Hematopoietic multipotent progenitor cell treated with erythropoietin and hydrocortisone succinate and interleukin-3 and kit ligand, for 6 days (in vitro differentiated cells): ENCODE results near the gene NFYC.
A peak's percentile ranks its signal among the peaks of the same experiment; 100 is the strongest.

Experiments used
- DNase-seq: peaks from one replicate; pipeline ENCODE4 v3.0.0-alpha.2; 2015

Gene NFYC

DNA sequence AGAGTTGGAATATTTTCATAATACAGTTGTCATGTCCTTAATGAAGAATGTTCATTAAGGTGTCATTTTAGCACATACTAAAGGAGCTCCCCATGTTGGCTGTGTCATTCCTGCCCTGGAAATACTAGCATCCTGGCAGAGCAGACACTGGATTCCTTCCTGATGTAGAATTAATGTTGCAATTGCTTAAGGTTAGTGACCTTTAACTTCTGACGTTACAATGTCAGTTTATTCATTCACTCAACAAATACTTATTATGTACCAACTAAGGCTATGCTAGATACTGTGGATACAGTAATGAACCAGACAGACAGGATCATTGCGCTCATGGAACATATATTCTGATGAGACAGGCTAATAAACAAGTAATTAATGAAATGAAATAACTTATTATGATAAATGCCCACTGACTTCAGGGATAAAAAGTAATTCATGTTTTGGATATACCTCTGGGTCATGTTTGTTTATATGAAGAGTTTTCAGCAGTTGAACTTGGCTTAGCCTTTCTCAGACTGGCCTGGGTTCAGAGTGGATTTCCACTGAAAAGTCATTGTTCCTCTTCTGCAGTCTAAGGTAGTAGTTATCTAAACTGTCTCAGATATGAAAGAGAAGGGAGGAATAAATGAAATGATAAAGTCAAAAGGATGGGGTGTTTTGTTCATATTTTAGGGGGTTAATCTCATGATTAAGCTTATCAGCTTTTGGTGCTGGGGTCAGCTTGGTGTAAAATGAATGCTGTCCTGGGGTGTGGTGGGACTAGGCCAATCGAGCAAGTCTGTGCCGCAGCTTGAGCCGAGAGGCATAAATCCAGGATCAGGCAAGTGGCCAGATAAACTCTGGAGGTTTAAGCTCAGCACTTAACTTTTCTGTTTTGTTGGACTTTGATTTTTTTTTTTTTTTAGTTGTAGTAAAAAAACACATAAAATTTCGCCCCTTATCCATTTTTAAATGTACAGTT lies 48.8 kb downstream of the NFYC start:
- peak; percentile 19 for DNase-seq

DNA sequence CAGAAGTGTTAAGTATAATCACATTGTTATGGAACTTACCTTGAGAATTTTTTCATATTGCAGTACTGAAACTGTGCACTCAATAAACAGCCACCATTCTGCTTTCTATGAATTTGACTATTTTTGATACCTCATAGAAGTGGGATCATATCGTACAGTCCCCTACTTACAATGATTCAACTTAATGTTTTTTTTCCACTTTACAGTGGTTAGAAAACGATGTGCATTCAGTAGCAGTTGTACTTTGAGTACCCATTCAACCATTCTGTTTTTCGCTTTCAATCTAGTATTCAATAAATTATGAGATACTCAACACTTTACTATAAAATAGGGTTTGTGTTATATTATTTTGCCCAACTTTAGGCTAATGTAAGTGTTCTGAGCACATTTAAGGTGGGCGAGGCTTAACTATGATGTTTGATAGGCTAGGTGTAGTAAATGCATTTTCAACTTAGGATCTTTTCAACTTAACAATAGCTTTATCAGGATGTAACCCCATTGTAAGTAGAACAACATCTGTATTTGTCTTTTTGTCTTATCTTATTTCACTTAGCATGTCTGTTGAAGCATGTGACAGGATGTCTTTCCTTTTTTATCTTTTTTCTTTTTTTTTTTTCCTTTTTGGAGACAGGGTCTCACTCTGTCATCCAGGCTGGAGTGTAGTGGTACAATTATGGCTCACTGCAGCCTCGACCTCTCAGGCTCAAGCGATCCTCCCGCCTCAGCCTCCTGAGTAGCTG lies 49.7 kb downstream of the NFYC start:
- no peak for DNase-seq

- no peak for DNase-seq
Measured at GRCh38 chr1:40742363-40743061, 51.0 kb downstream of the NFYC start.

- no peak for DNase-seq
Measured at GRCh38 chr1:40743452-40743851, 51.9 kb downstream of the NFYC start.

- DNase-seq, result no peak
Measured at GRCh38 chr1:40743860-40744259, 52.4 kb downstream of the NFYC start.

GRCh38 chr1:40745176-40745575 lies 53.7 kb downstream of the NFYC start:
- DNase-seq, result no peak

- DNase-seq, result no peak
Measured at GRCh38 chr1:40746344-40747090, 55.0 kb downstream of the NFYC start.

- DNase-seq, result no peak
Measured at GRCh38 chr1:40748841-40749718, 57.6 kb downstream of the NFYC start.

DNA sequence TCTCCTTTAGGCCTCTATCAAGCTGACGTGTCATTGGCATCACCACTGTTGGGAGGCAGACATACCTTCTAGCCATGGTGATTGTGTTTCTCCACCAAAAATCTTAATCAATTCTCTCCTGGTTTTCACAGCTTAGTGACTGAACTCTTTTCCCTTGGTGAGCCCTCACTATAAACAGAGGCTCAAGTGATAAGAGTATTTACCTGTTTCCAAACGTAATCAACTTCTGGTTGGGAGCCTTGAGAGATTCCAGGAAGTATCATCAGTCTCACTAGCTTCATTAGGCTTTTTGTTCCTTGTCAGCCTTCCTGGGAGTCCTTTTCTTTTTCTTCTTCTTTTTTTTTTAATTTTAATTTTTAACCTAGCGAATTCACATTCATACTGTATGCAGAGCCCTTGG lies 58.3 kb downstream of the NFYC start:
- DNase-seq, result no peak

GRCh38 chr1:40750451-40750908 lies 59.0 kb downstream of the NFYC start:
- no peak for DNase-seq

DNA sequence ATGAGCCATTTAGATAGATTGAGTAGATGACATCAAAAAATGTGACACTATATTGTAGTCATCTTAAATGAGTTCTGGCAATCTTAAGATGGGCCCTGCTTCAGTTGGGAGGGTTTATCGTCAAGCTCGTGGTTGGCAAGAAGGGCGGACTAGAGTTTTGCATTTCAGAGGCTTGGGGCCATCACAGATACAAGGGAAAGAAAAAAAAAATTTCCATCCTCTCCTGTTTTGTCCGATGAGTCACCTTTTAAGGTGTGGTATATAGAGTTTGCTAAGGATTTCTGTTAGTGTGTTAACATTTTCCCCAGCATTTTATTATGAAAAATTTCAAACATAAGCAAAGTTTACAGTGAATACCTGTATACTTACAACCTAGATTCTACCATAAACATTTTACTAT lies 60.3 kb downstream of the NFYC start:
- DNase-seq, result no peak

DNA sequence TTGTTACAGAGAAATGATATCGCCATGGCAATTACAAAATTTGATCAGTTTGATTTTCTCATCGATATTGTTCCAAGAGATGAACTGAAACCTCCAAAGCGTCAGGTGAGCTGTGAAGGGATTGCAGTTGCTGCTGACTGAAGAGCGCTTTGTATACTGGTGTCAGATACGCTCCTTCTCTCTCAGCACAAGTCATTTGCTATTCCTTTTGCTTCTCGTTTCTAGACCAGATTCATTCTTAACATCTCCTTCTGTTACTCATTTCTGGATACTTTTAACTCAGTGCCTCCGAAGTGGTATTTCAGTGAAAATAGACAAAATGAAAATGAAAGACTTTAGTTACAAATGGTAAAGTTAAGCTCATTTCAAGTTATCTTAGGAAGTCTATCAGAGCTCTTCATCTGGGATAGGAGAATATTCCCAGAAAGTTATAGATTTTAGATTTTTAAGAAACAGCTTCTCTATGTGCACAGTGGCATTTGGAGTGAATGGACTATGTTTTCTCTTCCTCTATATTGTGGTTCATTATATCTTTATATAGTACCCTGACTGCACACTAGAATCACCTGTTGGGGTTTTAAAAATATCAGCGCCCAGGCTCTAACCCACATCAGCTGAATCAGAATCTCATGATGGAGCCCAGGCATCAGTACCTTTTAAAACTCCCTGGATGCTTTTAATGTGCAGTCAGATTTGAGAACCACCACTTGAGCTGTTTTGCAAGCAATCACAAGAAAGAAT lies 61.8 kb downstream of the NFYC start:
- DNase-seq, result no peak

- DNase-seq, result no peak
Measured at GRCh38 chr1:40754201-40754600, 62.7 kb downstream of the NFYC start.

GRCh38 chr1:40755067-40755466 lies 63.6 kb downstream of the NFYC start:
- DNase-seq, result peak; percentile 16

- DNase-seq, result no peak
Measured at GRCh38 chr1:40756523-40756922, 65.0 kb downstream of the NFYC start.

DNA sequence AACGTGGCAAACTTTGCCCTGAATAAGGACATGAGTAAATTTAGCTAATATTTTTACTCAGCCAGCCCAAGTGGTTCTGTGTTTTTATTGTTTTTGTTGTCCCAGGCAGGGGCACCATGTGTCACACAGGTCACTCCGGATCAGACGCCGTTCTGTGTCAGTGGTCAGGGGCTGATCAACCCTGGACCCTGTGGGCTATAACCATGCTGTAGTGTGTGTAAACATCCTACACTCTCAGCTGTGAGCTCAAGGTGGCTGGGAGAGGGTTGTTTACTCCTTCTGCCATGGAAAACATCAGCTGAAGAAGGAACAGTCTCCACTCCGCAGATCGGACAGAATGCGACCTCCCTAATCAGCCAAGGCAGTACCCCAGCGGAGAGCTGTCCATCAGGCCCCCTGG lies 65.6 kb downstream of the NFYC start:
- no peak for DNase-seq

DNA sequence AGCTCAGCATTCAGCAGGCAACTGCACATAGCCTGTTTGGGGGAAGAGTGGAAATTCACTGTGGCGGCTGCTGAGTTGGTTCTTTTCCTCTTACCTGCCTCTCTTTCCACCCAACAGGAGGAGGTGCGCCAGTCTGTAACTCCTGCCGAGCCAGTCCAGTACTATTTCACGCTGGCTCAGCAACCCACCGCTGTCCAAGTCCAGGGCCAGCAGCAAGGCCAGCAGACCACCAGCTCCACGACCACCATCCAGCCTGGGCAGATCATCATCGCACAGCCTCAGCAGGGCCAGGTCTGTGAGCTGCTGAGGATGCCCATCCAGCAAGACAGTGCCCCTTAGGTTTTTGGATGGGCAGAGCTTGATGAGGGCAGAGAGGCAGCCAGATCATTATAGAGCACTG lies 66.5 kb downstream of the NFYC start:
- DNase-seq, result no peak

- DNase-seq, result no peak
Measured at GRCh38 chr1:40758578-40759343, 67.3 kb downstream of the NFYC start.

- DNase-seq, result no peak
Measured at GRCh38 chr1:40760984-40761383, 69.5 kb downstream of the NFYC start.
